Astrocyte (in vitro differentiated cells and primary cell): ENCODE results near the gene BBX. TPM values are rescaled to one million over a fixed set of nuclear protein-coding genes. Genes with fewer than 3 reads are reported as not detected.

ENCODE experiments used
- DNase-seq: peaks from one replicate; pipeline ENCODE4 v3.0.0-alpha.2; 2010; ENCODE audit warnings: low read depth
- FAIRE-seq: peaks from 2 replicates; lab custom pipeline; 2011; peaks lifted over from hg19 to GRCh38; lab: Jason Lieb, UNC
- H2AFZ ChIP-seq: 2 replicates; pipeline ENCODE4 v1.6.0; 2012; ENCODE audit warnings: low read depth, low read length, inconsistent platforms
- H3K27ac ChIP-seq: 2 replicates; pipeline ENCODE4 v1.5.1; 2011; ENCODE audit warnings: low read depth, low read length, inconsistent platforms
- H3K27me3 ChIP-seq: 2 replicates; pipeline ENCODE4 v1.6.0; 2011; ENCODE audit warnings: low read length, inconsistent platforms; ENCODE audit not compliant: insufficient read depth
- H3K36me3 ChIP-seq: 2 replicates; pipeline ENCODE4 v1.5.1; 2011; ENCODE audit warnings: low read length, inconsistent platforms; ENCODE audit not compliant: insufficient read depth
- H3K4me1 ChIP-seq: 2 replicates; pipeline ENCODE4 v1.5.1; 2011; ENCODE audit warnings: low read length, inconsistent platforms; ENCODE audit not compliant: insufficient read depth
- H3K4me2 ChIP-seq: 2 replicates; pipeline ENCODE4 v1.6.0; 2012; ENCODE audit warnings: low read length, inconsistent platforms
- H3K4me3 ChIP-seq: 2 replicates; pipeline ENCODE4 v1.5.1; 2011; ENCODE audit warnings: low read depth, mild to moderate bottlenecking, low read length, inconsistent platforms; ENCODE audit not compliant: insufficient read depth
- H3K79me2 ChIP-seq: 2 replicates; pipeline ENCODE4 v1.6.0; 2012; ENCODE audit warnings: mild to moderate bottlenecking, low read length, inconsistent platforms; ENCODE audit not compliant: insufficient read depth
- H3K9ac ChIP-seq: 2 replicates; pipeline ENCODE4 v1.6.0; 2012; ENCODE audit warnings: mild to moderate bottlenecking, low read length, inconsistent platforms
- H3K9me3 ChIP-seq: 2 replicates; pipeline ENCODE4 v1.5.1; 2012; ENCODE audit warnings: low read depth, mild to moderate bottlenecking, low read length, inconsistent platforms; ENCODE audit not compliant: insufficient read depth
- H4K20me1 ChIP-seq: 2 replicates; pipeline ENCODE4 v1.6.0; 2012; ENCODE audit warnings: low read length, inconsistent platforms; ENCODE audit not compliant: insufficient read depth
- H3K27ac Mint-ChIP-seq: one replicate; pipeline ENCODE4 v1.8.0; 2021; ENCODE audit warnings: mild to moderate bottlenecking, mixed read lengths; ENCODE audit not compliant: unreplicated experiment
- H3K27me3 Mint-ChIP-seq: one replicate; pipeline ENCODE4 v1.8.0; 2021; ENCODE audit warnings: low read depth, mixed read lengths; ENCODE audit not compliant: unreplicated experiment
- H3K36me3 Mint-ChIP-seq: one replicate; pipeline ENCODE4 v1.8.0; 2021; ENCODE audit warnings: low read depth, mixed read lengths; ENCODE audit not compliant: unreplicated experiment
- H3K4me1 Mint-ChIP-seq: one replicate; pipeline ENCODE4 v1.8.0; 2021; ENCODE audit warnings: low read depth, mixed read lengths; ENCODE audit not compliant: unreplicated experiment
- H3K4me3 Mint-ChIP-seq: one replicate; pipeline ENCODE4 v1.8.0; 2021; ENCODE audit warnings: mild to moderate bottlenecking, moderate library complexity, mixed read lengths; ENCODE audit not compliant: unreplicated experiment
- H3K9me3 Mint-ChIP-seq: one replicate; pipeline ENCODE4 v1.8.0; 2021; ENCODE audit warnings: mild to moderate bottlenecking, mixed read lengths; ENCODE audit not compliant: unreplicated experiment
- EZH2 ChIP-seq: IDR thresholded peaks from 2 replicates; pipeline ENCODE4 v1.6.1; 2012; ENCODE audit warnings: mild to moderate bottlenecking, low read length, inconsistent platforms; ENCODE audit not compliant: insufficient read depth
- total RNA-seq: library from RNA; stranded (reverse); gene quantifications from 2 replicates; pipeline ENCODE4 v1.2.1, GENCODE V29; 2021
- TF ChIP-seq, protein P1 (sequence below): IDR thresholded peaks from 2 replicates; pipeline ENCODE4 v1.5.1; 2011; ENCODE audit warnings: low read depth, mild to moderate bottlenecking, inconsistent platforms, low read length, moderate library complexity; ENCODE audit not compliant: insufficient read depth

The BBX gene
- total RNA-seq, 1 donor from 2014 or later, result 91.6 TPM

DNA sequence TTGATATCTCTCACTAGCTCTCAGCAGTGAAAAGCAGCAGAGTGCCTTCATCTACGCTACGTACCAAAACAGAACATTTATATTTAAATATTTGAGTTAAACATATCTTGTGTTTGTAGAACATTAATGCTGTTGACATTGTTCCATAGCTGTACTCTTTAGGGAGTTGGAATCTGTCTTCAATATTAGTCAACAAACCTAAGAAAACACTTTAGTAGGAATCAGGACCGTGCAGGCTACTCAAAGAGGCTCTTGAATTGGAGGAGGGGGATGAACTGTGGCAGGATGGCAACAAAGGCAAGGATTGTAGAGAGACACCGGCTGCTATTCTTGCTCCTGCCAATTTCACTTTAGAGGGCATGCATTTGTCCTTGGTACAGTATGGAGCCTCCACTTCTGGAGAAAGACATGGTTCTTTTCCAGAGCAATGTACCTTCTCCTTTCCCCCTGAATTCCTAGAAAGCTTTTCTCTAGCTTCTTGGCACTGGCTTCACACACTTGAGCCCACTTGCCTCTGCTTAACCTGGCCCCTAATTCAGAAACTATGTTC, 302.1 kb downstream of the BBX start:
- DNase-seq (no peak), FAIRE-seq (no peak)
- H3K27me3 ChIP-seq, result peaks cover 2% of the 10 kb centered on the region
- no peaks in the 10 kb centered on the region for H3K4me1 ChIP-seq
- H3K27ac Mint-ChIP-seq, result no peak overlapping the region
- H3K9ac ChIP-seq, result no peak overlapping the region
- H3K9me3 Mint-ChIP-seq, result peaks cover 2% of the 10 kb centered on the region
- H3K4me3 ChIP-seq, result no peak overlapping the region
- H3K4me2 ChIP-seq, result no peak overlapping the region
- H3K36me3 Mint-ChIP-seq, result no peaks in the 10 kb centered on the region
- H3K27ac ChIP-seq, result no peak overlapping the region
- H3K79me2 ChIP-seq, result no peaks in the 10 kb centered on the region
- no peaks in the 10 kb centered on the region for H4K20me1 ChIP-seq
- no peak overlapping the region for H2AFZ ChIP-seq
- TF ChIP-seq, protein P1, sequence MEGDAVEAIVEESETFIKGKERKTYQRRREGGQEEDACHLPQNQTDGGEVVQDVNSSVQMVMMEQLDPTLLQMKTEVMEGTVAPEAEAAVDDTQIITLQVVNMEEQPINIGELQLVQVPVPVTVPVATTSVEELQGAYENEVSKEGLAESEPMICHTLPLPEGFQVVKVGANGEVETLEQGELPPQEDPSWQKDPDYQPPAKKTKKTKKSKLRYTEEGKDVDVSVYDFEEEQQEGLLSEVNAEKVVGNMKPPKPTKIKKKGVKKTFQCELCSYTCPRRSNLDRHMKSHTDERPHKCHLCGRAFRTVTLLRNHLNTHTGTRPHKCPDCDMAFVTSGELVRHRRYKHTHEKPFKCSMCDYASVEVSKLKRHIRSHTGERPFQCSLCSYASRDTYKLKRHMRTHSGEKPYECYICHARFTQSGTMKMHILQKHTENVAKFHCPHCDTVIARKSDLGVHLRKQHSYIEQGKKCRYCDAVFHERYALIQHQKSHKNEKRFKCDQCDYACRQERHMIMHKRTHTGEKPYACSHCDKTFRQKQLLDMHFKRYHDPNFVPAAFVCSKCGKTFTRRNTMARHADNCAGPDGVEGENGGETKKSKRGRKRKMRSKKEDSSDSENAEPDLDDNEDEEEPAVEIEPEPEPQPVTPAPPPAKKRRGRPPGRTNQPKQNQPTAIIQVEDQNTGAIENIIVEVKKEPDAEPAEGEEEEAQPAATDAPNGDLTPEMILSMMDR, result no peak
- no peak for TF ChIP-seq EZH2
- H3K36me3 ChIP-seq, result no peaks in the 10 kb centered on the region
- H3K4me1 Mint-ChIP-seq, result no peaks in the 10 kb centered on the region
- no peak overlapping the region for H3K4me3 Mint-ChIP-seq
- H3K9me3 ChIP-seq, result no peaks in the 10 kb centered on the region
- H3K27me3 Mint-ChIP-seq, result peaks cover 6% of the 10 kb centered on the region

DNA sequence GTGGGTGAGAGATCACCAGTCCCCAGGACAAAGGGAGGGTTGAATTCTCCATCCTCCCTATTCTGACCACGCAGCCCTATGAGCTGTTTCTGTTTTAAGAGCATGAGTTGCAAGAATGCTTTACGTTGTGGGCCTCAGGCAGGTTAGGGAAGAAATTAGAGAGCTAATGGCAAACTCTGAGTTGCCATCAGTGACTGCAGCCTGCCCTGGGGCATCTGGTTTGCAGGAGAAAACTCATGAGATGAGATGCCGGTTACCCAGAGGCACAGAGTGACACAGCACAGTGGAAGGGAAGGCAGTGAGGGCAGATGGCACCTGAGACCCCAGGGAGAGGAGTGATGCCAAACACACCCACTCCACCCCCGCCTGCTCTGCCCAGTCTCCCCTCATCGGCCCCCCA, 302.8 kb downstream of the BBX start:
- no peaks in the 10 kb centered on the region for H3K4me1 ChIP-seq
- TF ChIP-seq EZH2, result no peak
- TF ChIP-seq, protein P1, result no peak
- DNase-seq (no peak), FAIRE-seq (no peak)
- Mint-ChIP-seq H3K27ac (no peak overlapping the region), H3K27me3 (peaks cover 6% of the 10 kb centered on the region), H3K4me3 (no peak overlapping the region), H3K36me3 (no peaks in the 10 kb centered on the region), H3K4me1 (no peaks in the 10 kb centered on the region), H3K9me3 (peaks cover 2% of the 10 kb centered on the region)
- no peak overlapping the region for H3K4me2 ChIP-seq
- no peak overlapping the region for H2AFZ ChIP-seq
- no peaks in the 10 kb centered on the region for H4K20me1 ChIP-seq
- H3K4me3 ChIP-seq, result no peak overlapping the region
- no peaks in the 10 kb centered on the region for H3K79me2 ChIP-seq
- no peaks in the 10 kb centered on the region for H3K9me3 ChIP-seq
- H3K27me3 ChIP-seq, result peaks cover 2% of the 10 kb centered on the region
- no peaks in the 10 kb centered on the region for H3K36me3 ChIP-seq
- H3K27ac ChIP-seq, result no peak overlapping the region
- no peak overlapping the region for H3K9ac ChIP-seq

DNA sequence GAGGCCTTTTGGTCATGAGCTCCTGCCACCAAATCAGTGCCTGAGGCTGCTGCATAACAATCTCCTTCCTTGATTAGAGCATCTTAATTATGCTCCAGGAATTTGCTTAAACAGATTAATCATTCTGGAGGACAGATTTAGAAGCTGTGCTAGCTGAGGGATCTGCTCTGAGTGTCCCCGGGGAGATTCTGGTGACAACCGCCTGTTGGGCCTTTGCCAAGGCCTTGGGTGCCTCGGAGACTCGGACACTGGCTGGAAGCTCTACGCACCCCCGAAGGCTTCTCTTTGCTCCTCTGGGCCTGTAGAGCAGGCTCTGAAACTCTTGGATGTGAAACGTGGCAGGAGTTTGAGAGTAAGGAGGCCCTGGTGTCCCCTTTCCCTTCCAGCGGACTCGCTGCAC, 304.0 kb downstream of the BBX start:
- TF ChIP-seq EZH2, result no peak
- TF ChIP-seq, protein P1, result no peak
- peaks cover 6% of the 10 kb centered on the region for H3K27me3 Mint-ChIP-seq
- no peaks in the 10 kb centered on the region for H4K20me1 ChIP-seq
- no peak overlapping the region for H3K4me2 ChIP-seq
- DNase-seq (no peak), FAIRE-seq (no peak)
- no peaks in the 10 kb centered on the region for H3K4me1 ChIP-seq
- H2AFZ ChIP-seq, result no peak overlapping the region
- H3K4me3 Mint-ChIP-seq, result no peak overlapping the region
- H3K36me3 Mint-ChIP-seq, result no peaks in the 10 kb centered on the region
- no peaks in the 10 kb centered on the region for H3K36me3 ChIP-seq
- peaks cover 2% of the 10 kb centered on the region for H3K9me3 Mint-ChIP-seq
- H3K27ac ChIP-seq, result no peak overlapping the region
- no peaks in the 10 kb centered on the region for H3K9me3 ChIP-seq
- H3K9ac ChIP-seq, result no peak overlapping the region
- no peaks in the 10 kb centered on the region for H3K4me1 Mint-ChIP-seq
- H3K79me2 ChIP-seq, result no peaks in the 10 kb centered on the region
- peaks cover 2% of the 10 kb centered on the region for H3K27me3 ChIP-seq
- no peak overlapping the region for H3K27ac Mint-ChIP-seq
- no peak overlapping the region for H3K4me3 ChIP-seq
